WTC11 (cell line): ENCODE results near the gene ADGRV1. TPM values are rescaled to one million over a fixed set of nuclear protein-coding genes. Genes with fewer than 3 reads are reported as not detected.

Source experiments
- ATAC-seq: fragments of 200-7000 bp; cut with Tn5 transposase; 2 replicates; pipeline ENCODE4 v1.10.0; 2021; ENCODE audit warnings: mild to moderate bottlenecking, moderate library complexity
- CTCF ChIA-PET: fragments of 300-600 bp; sonication (Branson Sonifier 250); formaldehyde crosslinking; loops from one replicate; lab custom pipeline; 2021; ENCODE audit warnings: antibody characterized with exemption; lab: Charles Lee
- POLR2A ChIA-PET: fragments of 350-600 bp; sonication (Branson Sonifier 250); formaldehyde crosslinking; loops from one replicate; lab custom pipeline; 2021; ENCODE audit warnings: antibody characterized with exemption; lab: Charles Lee
- DNase-seq: peaks from one replicate; pipeline ENCODE4 v3.0.0; 2021; ENCODE audit warnings: low spot score
- H3K27ac Mint-ChIP-seq: 2 replicates; pipeline ENCODE4 v1.8.0; 2021; ENCODE audit warnings: mixed read lengths
- H3K27me3 Mint-ChIP-seq: 2 replicates; pipeline ENCODE4 v1.8.0; 2021; ENCODE audit warnings: low read depth, mild to moderate bottlenecking, moderate library complexity, mixed read lengths
- H3K36me3 Mint-ChIP-seq: 2 replicates; pipeline ENCODE4 v1.8.0; 2021; ENCODE audit warnings: mixed read lengths
- H3K4me1 Mint-ChIP-seq: 2 replicates; pipeline ENCODE4 v1.8.0; 2022; ENCODE audit warnings: mixed read lengths
- H3K4me3 Mint-ChIP-seq: 2 replicates; pipeline ENCODE4 v1.8.0; 2021; ENCODE audit warnings: mild to moderate bottlenecking, moderate library complexity, mixed read lengths
- H3K9me3 Mint-ChIP-seq: 2 replicates; pipeline ENCODE4 v1.8.0; 2021; ENCODE audit warnings: mixed read lengths
- CREB1 ChIP-seq: sonication (generic); formaldehyde crosslinking; IDR thresholded peaks from 2 replicates; pipeline ENCODE4 v1.8.0; 2023; ENCODE audit warnings: mild to moderate bottlenecking, missing genetic modification reagents
- E2F1 ChIP-seq: sonication (generic); formaldehyde crosslinking; IDR thresholded peaks from 2 replicates; pipeline ENCODE4 v1.8.0; 2022; ENCODE audit warnings: mild to moderate bottlenecking, missing genetic modification reagents
- IRF2 ChIP-seq: sonication (generic); formaldehyde crosslinking; IDR thresholded peaks from 2 replicates; pipeline ENCODE4 v1.8.0; 2022; ENCODE audit warnings: low read depth, missing genetic modification reagents, borderline replicate concordance
- KAT7 ChIP-seq: sonication (generic); formaldehyde crosslinking; IDR thresholded peaks from 2 replicates; pipeline ENCODE4 v1.8.1; 2023; ENCODE audit warnings: missing genetic modification reagents, mild to moderate bottlenecking, borderline replicate concordance
- MXD4 ChIP-seq: fragments of 250-450 bp; sonication (Bioruptor Pico); IDR thresholded peaks from 2 replicates; pipeline ENCODE4 v1.8.0; 2021; ENCODE audit warnings: mild to moderate bottlenecking, moderate library complexity, borderline replicate concordance
- MYBL2 ChIP-seq: sonication (generic); formaldehyde crosslinking; IDR thresholded peaks from 2 replicates; pipeline ENCODE4 v1.8.1; 2023; ENCODE audit warnings: mild to moderate bottlenecking, moderate library complexity, missing genetic modification reagents
- NFATC4 ChIP-seq: fragments of 250-450 bp; sonication (Bioruptor Pico); IDR thresholded peaks from 2 replicates; pipeline ENCODE4 v1.9.0; 2021; ENCODE audit warnings: mild to moderate bottlenecking
- NFE2L1 ChIP-seq: sonication (generic); formaldehyde crosslinking; IDR thresholded peaks from 2 replicates; pipeline ENCODE4 v1.8.1; 2023; ENCODE audit warnings: missing genetic modification reagents
- PRRX2 ChIP-seq: fragments of 250-450 bp; sonication (Bioruptor Pico); IDR thresholded peaks from 2 replicates; pipeline ENCODE4 v1.8.0; 2021; ENCODE audit warnings: mild to moderate bottlenecking
- SP1 ChIP-seq: sonication (generic); formaldehyde crosslinking; conservative IDR thresholded peaks from 2 replicates; pipeline ENCODE4 v1.8.1; 2022; ENCODE audit warnings: missing genetic modification reagents
- STAT6 ChIP-seq: sonication (generic); formaldehyde crosslinking; conservative IDR thresholded peaks from 2 replicates; pipeline ENCODE4 v1.8.1; 2023; ENCODE audit warnings: mild to moderate bottlenecking, low read depth, missing genetic modification reagents, moderate library complexity
- TEAD1 ChIP-seq: sonication (generic); formaldehyde crosslinking; IDR thresholded peaks from 2 replicates; pipeline ENCODE4 v1.8.0; 2022; ENCODE audit warnings: mild to moderate bottlenecking, missing genetic modification reagents
- TP53 ChIP-seq: sonication (generic); formaldehyde crosslinking; IDR thresholded peaks from 2 replicates; pipeline ENCODE4 v1.8.1; 2023; ENCODE audit warnings: mild to moderate bottlenecking, missing genetic modification reagents
- ZNF121 ChIP-seq: sonication (generic); formaldehyde crosslinking; IDR thresholded peaks from 2 replicates; pipeline ENCODE4 v1.8.0; 2023; ENCODE audit warnings: missing genetic modification reagents
- ZNF416 ChIP-seq: fragments of 250-450 bp; sonication (Bioruptor Pico); IDR thresholded peaks from 2 replicates; pipeline ENCODE4 v1.9.0; 2021; ENCODE audit warnings: mild to moderate bottlenecking, inconsistent platforms
- ZNF425 ChIP-seq: fragments of 250-450 bp; sonication (Bioruptor Pico); conservative IDR thresholded peaks from 2 replicates; pipeline ENCODE4 v1.9.0; 2021; ENCODE audit warnings: mild to moderate bottlenecking
- total RNA-seq: library from RNA; stranded (reverse); gene quantifications from 3 replicates; pipeline ENCODE4 v1.2.3, GENCODE V29; 2021
- TF ChIP-seq, protein P1 (sequence below): fragments of 250-450 bp; sonication (Bioruptor Pico); IDR thresholded peaks from 2 replicates; pipeline ENCODE4 v1.9.0; 2021; ENCODE audit warnings: mild to moderate bottlenecking
- TF ChIP-seq, protein P2 (sequence below): fragments of 250-450 bp; sonication (Bioruptor Pico); IDR thresholded peaks from 2 replicates; pipeline ENCODE4 v1.8.0; 2021; ENCODE audit warnings: mild to moderate bottlenecking
- TF ChIP-seq, protein P3 (sequence below): fragments of 200-600 bp; IDR thresholded peaks from 2 replicates; pipeline ENCODE4 v1.8.0; 2022; ENCODE audit warnings: antibody characterized with exemption

Gene ADGRV1
- total RNA-seq, 1 experiment from 2014 or later = 74.5 TPM

DNA sequence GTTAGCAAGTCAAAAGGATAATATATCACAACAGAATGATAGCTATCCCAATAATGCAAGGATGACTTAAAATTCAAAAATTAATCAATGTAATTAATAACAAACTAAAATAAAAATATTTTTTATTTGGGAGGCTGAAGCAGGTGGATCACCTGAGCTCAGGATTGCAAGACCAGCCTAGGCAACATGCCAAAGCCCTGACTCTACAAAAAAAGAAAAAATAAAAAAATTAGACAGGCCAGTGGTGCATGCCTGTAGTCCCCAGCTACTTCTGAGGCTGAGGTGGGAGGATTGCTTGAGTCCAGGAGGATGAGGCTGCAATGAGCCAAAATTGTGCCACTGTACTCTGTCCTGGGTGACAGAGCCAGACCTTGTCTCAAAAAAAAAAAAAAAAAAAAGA, 399.3 kb downstream of the ADGRV1 start:
- ChIA-PET CTCF (no interaction called here), POLR2A (no interaction called here)

DNA sequence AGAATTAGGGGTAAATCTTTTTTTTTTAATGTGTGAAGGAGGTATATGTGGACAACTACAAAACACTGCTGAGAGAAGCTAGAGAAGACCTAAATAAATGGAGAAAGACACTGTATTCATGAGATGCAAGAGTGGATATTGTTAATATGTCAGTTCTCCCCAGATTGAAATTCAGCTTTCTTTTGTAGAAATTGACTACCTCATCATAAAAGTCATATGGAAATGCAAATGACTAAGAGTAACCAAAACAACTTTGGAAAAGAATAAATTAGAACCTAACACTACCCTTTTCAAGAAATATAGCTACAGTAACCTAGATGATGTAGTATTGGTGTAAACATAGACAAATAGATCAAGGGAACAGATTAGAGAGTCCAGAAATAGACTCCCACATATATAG, 400.7 kb downstream of the ADGRV1 start:
- H3K4me1 Mint-ChIP-seq = no peaks in the 10 kb centered on the region; the same call in 1 of the 2 replicates
- POLR2A ChIA-PET = no interaction called here
- TF ChIP-seq SP1 (CRISPR knock-in tag) (no peak), ZNF416 (CRISPR knock-in tag) (no peak), IRF2 (no peak), PRRX2 (no peak), TEAD1 (no peak), CREB1 (CRISPR knock-in tag) (no peak), TP53 (no peak), MXD4 (CRISPR knock-in tag) (no peak), STAT6 (CRISPR knock-in tag) (no peak), NFE2L1 (CRISPR knock-in tag) (no peak), MYBL2 (CRISPR knock-in tag) (no peak), ZNF121 (no peak), E2F1 (CRISPR knock-in tag) (no peak)
- TF ChIP-seq, protein P1, sequence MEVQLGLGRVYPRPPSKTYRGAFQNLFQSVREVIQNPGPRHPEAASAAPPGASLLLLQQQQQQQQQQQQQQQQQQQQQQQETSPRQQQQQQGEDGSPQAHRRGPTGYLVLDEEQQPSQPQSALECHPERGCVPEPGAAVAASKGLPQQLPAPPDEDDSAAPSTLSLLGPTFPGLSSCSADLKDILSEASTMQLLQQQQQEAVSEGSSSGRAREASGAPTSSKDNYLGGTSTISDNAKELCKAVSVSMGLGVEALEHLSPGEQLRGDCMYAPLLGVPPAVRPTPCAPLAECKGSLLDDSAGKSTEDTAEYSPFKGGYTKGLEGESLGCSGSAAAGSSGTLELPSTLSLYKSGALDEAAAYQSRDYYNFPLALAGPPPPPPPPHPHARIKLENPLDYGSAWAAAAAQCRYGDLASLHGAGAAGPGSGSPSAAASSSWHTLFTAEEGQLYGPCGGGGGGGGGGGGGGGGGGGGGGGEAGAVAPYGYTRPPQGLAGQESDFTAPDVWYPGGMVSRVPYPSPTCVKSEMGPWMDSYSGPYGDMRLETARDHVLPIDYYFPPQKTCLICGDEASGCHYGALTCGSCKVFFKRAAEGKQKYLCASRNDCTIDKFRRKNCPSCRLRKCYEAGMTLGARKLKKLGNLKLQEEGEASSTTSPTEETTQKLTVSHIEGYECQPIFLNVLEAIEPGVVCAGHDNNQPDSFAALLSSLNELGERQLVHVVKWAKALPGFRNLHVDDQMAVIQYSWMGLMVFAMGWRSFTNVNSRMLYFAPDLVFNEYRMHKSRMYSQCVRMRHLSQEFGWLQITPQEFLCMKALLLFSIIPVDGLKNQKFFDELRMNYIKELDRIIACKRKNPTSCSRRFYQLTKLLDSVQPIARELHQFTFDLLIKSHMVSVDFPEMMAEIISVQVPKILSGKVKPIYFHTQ (CRISPR knock-in tag) = no peak
- TF ChIP-seq, protein P2, sequence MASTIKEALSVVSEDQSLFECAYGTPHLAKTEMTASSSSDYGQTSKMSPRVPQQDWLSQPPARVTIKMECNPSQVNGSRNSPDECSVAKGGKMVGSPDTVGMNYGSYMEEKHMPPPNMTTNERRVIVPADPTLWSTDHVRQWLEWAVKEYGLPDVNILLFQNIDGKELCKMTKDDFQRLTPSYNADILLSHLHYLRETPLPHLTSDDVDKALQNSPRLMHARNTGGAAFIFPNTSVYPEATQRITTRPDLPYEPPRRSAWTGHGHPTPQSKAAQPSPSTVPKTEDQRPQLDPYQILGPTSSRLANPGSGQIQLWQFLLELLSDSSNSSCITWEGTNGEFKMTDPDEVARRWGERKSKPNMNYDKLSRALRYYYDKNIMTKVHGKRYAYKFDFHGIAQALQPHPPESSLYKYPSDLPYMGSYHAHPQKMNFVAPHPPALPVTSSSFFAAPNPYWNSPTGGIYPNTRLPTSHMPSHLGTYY (CRISPR knock-in tag) = no peak
- TF ChIP-seq, protein P3, sequence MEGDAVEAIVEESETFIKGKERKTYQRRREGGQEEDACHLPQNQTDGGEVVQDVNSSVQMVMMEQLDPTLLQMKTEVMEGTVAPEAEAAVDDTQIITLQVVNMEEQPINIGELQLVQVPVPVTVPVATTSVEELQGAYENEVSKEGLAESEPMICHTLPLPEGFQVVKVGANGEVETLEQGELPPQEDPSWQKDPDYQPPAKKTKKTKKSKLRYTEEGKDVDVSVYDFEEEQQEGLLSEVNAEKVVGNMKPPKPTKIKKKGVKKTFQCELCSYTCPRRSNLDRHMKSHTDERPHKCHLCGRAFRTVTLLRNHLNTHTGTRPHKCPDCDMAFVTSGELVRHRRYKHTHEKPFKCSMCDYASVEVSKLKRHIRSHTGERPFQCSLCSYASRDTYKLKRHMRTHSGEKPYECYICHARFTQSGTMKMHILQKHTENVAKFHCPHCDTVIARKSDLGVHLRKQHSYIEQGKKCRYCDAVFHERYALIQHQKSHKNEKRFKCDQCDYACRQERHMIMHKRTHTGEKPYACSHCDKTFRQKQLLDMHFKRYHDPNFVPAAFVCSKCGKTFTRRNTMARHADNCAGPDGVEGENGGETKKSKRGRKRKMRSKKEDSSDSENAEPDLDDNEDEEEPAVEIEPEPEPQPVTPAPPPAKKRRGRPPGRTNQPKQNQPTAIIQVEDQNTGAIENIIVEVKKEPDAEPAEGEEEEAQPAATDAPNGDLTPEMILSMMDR = no peak
- H3K36me3 Mint-ChIP-seq = no peaks in the 10 kb centered on the region
- no peak overlapping the region for H3K27ac Mint-ChIP-seq
- H3K4me3 Mint-ChIP-seq = no peak overlapping the region
- CTCF ChIA-PET = no interaction called here
- H3K9me3 Mint-ChIP-seq = 0 out of 2 replicates have a peak, but pooled peaks cover 3% of the 10 kb centered on the region
- ATAC-seq (no peak), DNase-seq (no peak)
- H3K27me3 Mint-ChIP-seq = no peaks in the 10 kb centered on the region

More for the DNA sequence above, 399.3 kb downstream of the ADGRV1 start:
- Mint-ChIP-seq H3K36me3 (no peaks in the 10 kb centered on the region), H3K9me3 (0 out of 2 replicates have a peak, but pooled peaks cover 3% of the 10 kb centered on the region), H3K4me1 (no peaks in the 10 kb centered on the region; the same call in 1 of the 2 replicates), H3K4me3 (no peak overlapping the region), H3K27me3 (no peaks in the 10 kb centered on the region), H3K27ac (no peak overlapping the region)
- DNase-seq (no peak), ATAC-seq (no peak)
- TF ChIP-seq KAT7 (CRISPR knock-in tag) = no peak
- no peak for TF ChIP-seq NFATC4 (CRISPR knock-in tag)
- no peak for TF ChIP-seq ZNF425 (CRISPR knock-in tag)
